Panc1 (cell line): ENCODE measurements around the gene ZNF45. TPM values are rescaled to one million over a fixed set of nuclear protein-coding genes. Genes with fewer than 3 reads are reported as not detected.
"Not testable (repeated sequence)": the region's sequence is repeated elsewhere in the genome, so short reads cannot be mapped to it uniquely, and the experiment has no call there.

ENCODE experiments used
- ATAC-seq: fragments of 200-7000 bp; cut with Tn5 transposase; 2 replicates; pipeline ENCODE4 v1.9.1; 2020; ENCODE audit warnings: mild to moderate bottlenecking, moderate library complexity
- BruUV-seq: library from RNA; stranded (reverse); fragments of 400-500 nt; replicated peaks from 2 replicates; lab custom pipeline; 2021; lab: Mats Ljungman, UMichigan
- CTCF ChIA-PET: fragments of 300-600 bp; sonication (Branson Sonifier 250); formaldehyde crosslinking; loops from one replicate; lab custom pipeline; 2022; ENCODE audit warnings: antibody characterized with exemption; lab: Charles Lee
- POLR2A ChIA-PET: fragments of 300-600 bp; sonication (Branson Sonifier 250); formaldehyde crosslinking; loops from one replicate; lab custom pipeline; 2022; ENCODE audit warnings: antibody characterized with exemption; lab: Charles Lee
- DNase-seq: peaks from one replicate; pipeline ENCODE4 v3.0.0-alpha.2; 2010; ENCODE audit warnings: low read depth, low spot score
- H3K27ac ChIP-seq: 2 replicates; pipeline ENCODE4 v1.5.1; 2011; ENCODE audit warnings: mild to moderate bottlenecking, low read length, inconsistent platforms
- H3K27me3 ChIP-seq: fragments of 200-500 bp; sonication (Bioruptor generic); 2 replicates; pipeline ENCODE4 v1.6.0; 2014; ENCODE audit warnings: low read length, inconsistent platforms; ENCODE audit not compliant: control insufficient read depth, insufficient read depth
- H3K36me3 ChIP-seq: fragments of 200-500 bp; sonication (Bioruptor generic); 2 replicates; pipeline ENCODE4 v1.5.1; 2014; ENCODE audit warnings: inconsistent platforms, mild to moderate bottlenecking, low read length, moderate library complexity; ENCODE audit not compliant: control insufficient read depth, insufficient read depth
- H3K4me1 ChIP-seq: 2 replicates; pipeline ENCODE4 v1.5.1; 2011; ENCODE audit warnings: inconsistent platforms, mild to moderate bottlenecking, low read length, moderate library complexity; ENCODE audit not compliant: control insufficient read depth, insufficient read depth
- H3K4me3 ChIP-seq, 2 experiments: 2 replicates each; pipeline ENCODE4 v1.5.1; 2011 to 2012; ENCODE audit warnings: low read depth in 2 of 2, low read length in 2 of 2, mild to moderate bottlenecking in 2 of 2, inconsistent platforms in 1 of 2, moderate library complexity in 1 of 2
- H3K9me3 ChIP-seq: fragments of 200-500 bp; sonication (Bioruptor generic); 2 replicates; pipeline ENCODE4 v1.5.1; 2014; ENCODE audit warnings: low read depth, mild to moderate bottlenecking, inconsistent platforms, low read length, moderate library complexity; ENCODE audit not compliant: control insufficient read depth, insufficient read depth
- POLR2AphosphoS5 ChIP-seq: IDR thresholded peaks from 2 replicates; pipeline ENCODE4 v1.6.1; 2012; ENCODE audit warnings: mild to moderate bottlenecking, low read depth, low read length, moderate library complexity
- SIN3A ChIP-seq: IDR thresholded peaks from 2 replicates; pipeline ENCODE4 v1.6.1; 2012; ENCODE audit warnings: low read depth, mild to moderate bottlenecking, low read length, moderate library complexity, borderline replicate concordance; ENCODE audit not compliant: insufficient read depth
- TCF7L2 ChIP-seq: IDR thresholded peaks from 2 replicates; pipeline ENCODE4 v1.6.1; 2011; ENCODE audit warnings: mild to moderate bottlenecking, low read depth, low read length, inconsistent platforms
- in situ Hi-C: cut with HindIII; loops from 2 replicates; pipeline ENCODE4 v1.10.0; 2016; ENCODE audit warnings: low sequenced_read_pairs, low pct_unique_long_range_greater_than_20kb
- intact Hi-C: fragments of 100-400 bp; cut with micrococcal nuclease; formaldehyde crosslinking; loops from one replicate; pipeline ENCODE4 v1.10.0; 2022; ENCODE audit not compliant: unreplicated experiment
- total RNA-seq: library from RNA; stranded (reverse); gene quantifications from one replicate; pipeline ENCODE4 v1.2.1, GENCODE V29; 2021; ENCODE audit not compliant: unreplicated experiment
- TF ChIP-seq, protein P1 (sequence below): fragments of 450-650 bp; IDR thresholded peaks from 2 replicates; pipeline ENCODE4 v1.5.1; 2017; ENCODE audit warnings: mild to moderate bottlenecking
- TF ChIP-seq, protein P2 (sequence below), 2 experiments: IDR thresholded peaks; 2 replicates each; pipeline ENCODE4 v1.6.1; 2011 to 2012; ENCODE audit warnings: low read depth in 2 of 2, control low read depth in 1 of 2, low read length in 1 of 2, mild to moderate bottlenecking in 1 of 2, moderate library complexity in 1 of 2; ENCODE audit not compliant: insufficient read depth in 1 of 2

Gene ZNF45
- total RNA-seq, 1 experiment from 2014 or later: 10.7 TPM

DNA sequence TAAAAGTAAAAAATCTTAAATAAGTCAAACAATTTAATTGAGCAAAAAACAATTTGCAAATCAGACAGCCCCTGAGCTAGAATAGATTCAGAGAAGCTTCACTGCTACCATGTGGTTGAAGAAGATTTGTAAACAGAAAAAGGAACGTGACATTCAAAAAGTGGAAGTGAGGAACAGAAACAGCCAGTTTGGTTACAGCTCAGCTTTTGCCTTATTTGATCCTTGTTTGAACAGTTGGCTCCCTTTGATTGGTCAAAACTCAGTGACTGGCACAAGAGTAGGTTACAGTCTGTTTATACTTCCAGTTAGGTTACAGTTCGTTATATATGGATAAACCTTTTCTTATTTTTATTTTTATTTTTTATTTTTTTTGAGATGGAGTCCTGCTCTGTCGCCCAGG lies 21.7 kb upstream of the ZNF45 start:
- H3K4me3 ChIP-seq: no peak overlapping the region
- DNase-seq (no peak), ATAC-seq (no peak)
- TF ChIP-seq, protein P1, sequence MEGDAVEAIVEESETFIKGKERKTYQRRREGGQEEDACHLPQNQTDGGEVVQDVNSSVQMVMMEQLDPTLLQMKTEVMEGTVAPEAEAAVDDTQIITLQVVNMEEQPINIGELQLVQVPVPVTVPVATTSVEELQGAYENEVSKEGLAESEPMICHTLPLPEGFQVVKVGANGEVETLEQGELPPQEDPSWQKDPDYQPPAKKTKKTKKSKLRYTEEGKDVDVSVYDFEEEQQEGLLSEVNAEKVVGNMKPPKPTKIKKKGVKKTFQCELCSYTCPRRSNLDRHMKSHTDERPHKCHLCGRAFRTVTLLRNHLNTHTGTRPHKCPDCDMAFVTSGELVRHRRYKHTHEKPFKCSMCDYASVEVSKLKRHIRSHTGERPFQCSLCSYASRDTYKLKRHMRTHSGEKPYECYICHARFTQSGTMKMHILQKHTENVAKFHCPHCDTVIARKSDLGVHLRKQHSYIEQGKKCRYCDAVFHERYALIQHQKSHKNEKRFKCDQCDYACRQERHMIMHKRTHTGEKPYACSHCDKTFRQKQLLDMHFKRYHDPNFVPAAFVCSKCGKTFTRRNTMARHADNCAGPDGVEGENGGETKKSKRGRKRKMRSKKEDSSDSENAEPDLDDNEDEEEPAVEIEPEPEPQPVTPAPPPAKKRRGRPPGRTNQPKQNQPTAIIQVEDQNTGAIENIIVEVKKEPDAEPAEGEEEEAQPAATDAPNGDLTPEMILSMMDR: no peak
- TF ChIP-seq POLR2AphosphoS5 (no peak), SIN3A (no peak), TCF7L2 (no peak)
- TF ChIP-seq, protein P2, sequence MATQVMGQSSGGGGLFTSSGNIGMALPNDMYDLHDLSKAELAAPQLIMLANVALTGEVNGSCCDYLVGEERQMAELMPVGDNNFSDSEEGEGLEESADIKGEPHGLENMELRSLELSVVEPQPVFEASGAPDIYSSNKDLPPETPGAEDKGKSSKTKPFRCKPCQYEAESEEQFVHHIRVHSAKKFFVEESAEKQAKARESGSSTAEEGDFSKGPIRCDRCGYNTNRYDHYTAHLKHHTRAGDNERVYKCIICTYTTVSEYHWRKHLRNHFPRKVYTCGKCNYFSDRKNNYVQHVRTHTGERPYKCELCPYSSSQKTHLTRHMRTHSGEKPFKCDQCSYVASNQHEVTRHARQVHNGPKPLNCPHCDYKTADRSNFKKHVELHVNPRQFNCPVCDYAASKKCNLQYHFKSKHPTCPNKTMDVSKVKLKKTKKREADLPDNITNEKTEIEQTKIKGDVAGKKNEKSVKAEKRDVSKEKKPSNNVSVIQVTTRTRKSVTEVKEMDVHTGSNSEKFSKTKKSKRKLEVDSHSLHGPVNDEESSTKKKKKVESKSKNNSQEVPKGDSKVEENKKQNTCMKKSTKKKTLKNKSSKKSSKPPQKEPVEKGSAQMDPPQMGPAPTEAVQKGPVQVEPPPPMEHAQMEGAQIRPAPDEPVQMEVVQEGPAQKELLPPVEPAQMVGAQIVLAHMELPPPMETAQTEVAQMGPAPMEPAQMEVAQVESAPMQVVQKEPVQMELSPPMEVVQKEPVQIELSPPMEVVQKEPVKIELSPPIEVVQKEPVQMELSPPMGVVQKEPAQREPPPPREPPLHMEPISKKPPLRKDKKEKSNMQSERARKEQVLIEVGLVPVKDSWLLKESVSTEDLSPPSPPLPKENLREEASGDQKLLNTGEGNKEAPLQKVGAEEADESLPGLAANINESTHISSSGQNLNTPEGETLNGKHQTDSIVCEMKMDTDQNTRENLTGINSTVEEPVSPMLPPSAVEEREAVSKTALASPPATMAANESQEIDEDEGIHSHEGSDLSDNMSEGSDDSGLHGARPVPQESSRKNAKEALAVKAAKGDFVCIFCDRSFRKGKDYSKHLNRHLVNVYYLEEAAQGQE (IDR thresholded peaks at IDR 0.05; ENCODE audit: insufficient read depth in 1 of 2, low read depth in 2 of 2, low read length in 1 of 2): no peak
- H3K27ac ChIP-seq: no peak overlapping the region
- no peaks in the 10 kb centered on the region for H3K4me1 ChIP-seq
- no peaks in the 10 kb centered on the region for H3K36me3 ChIP-seq
- POLR2A ChIA-PET: no interaction called here
- intact Hi-C loops: no loop called here
- no TSS peak for BruUV-seq
- no peaks in the 10 kb centered on the region for H3K27me3 ChIP-seq
- H3K9me3 ChIP-seq: peaks cover 7% of the 10 kb centered on the region; the same call in 1 of the 2 replicates
- CTCF ChIA-PET: no interaction called here
- in situ Hi-C loops: no loop called here

DNA sequence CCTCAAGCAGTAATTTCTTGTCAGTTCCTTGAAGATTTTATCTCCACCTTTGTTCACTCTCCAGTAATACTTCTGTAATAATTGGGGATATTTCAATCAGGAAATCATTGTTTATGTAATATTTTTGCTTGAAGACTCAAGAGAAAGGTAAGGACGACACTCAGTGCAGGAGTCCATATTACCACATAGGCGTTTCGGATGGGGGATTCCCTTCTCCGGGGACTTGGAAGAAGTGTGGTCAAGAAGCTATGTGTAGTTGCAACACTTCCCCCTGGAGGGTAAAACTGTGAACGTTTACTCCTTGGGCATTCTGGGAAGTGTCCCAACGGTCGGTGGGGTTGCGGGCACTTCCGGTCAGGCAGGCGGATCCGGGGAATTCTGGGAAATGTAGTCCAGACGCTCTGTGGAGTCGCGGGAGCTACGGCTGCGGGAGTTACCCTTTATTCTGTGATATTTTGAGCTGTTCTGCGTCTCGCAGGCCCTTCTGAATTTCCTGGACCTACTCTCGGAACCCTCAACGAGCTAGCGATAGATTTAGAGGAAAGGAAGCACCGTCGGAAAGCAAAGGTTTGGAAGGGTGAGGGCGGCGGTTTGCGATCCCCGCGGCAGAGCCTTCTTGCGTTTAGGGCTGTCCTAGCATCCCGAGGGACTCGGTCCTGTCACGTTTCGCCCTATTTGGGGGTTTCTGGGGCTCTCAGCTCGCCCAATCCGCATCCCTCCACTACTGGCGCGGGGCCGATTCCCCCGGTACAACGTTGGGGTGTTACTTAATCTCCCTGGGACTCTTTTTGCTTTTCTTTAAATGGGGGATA lies 16.0 kb upstream of the ZNF45 start, which contains the start of gene ZNF221:
Gene ZNF221, plus strand, starts transcription at position 395 of the 812 bp plus-strand sequence. CDS start 11,499 bp downstream, outside the sequence.
- H3K36me3 ChIP-seq: no peaks in the 10 kb centered on the region
- intact Hi-C loops: no loop called here
- DNase-seq (peak; percentile 81), ATAC-seq (peak; percentile 100)
- H3K27ac ChIP-seq: peak within 1 kb of the TSS; percentile 91
- no peaks in the 10 kb centered on the region for H3K27me3 ChIP-seq
- H3K4me3 ChIP-seq: peak within 1 kb of the TSS; percentile 68 to 79
- TSS peak; percentile 90 for BruUV-seq
- no peaks in the 10 kb centered on the region for H3K4me1 ChIP-seq
- TF ChIP-seq POLR2AphosphoS5: no peak
- TF ChIP-seq, protein P1: peak; percentile 50
- ChIA-PET POLR2A (interaction anchor here (0.6 kb wide), 1 partner anchor 51 kb away, joined by 8 read pairs; no protein-coding TSS in a partner anchor), CTCF (interaction anchor here (0.8 kb wide), 1 partner anchor 258 kb away, joined by 3 read pairs; no protein-coding TSS in a partner anchor)
- in situ Hi-C loops: no loop called here
- peaks cover 14% of the 10 kb centered on the region; the same call in 1 of the 2 replicates for H3K9me3 ChIP-seq

DNA sequence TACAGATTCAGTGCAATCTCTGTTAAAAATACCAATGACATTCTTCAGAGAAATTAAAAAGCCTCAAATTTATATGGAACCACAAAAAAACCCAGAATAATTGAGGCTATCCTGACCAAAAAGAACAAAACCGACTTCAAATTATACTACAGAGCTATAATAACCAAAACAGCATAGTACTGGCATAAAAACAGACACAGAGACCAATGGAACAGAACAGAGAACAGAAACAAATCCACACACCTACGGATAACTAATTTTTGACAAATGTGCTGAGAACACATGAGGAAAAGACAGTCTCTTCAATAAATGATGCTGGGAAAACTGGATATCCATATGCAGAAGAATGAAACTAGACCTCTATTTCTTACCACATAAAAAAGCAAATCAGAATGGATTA lies 14.7 kb upstream of the ZNF45 start:
- BruUV-seq: not testable (repeated sequence)

DNA sequence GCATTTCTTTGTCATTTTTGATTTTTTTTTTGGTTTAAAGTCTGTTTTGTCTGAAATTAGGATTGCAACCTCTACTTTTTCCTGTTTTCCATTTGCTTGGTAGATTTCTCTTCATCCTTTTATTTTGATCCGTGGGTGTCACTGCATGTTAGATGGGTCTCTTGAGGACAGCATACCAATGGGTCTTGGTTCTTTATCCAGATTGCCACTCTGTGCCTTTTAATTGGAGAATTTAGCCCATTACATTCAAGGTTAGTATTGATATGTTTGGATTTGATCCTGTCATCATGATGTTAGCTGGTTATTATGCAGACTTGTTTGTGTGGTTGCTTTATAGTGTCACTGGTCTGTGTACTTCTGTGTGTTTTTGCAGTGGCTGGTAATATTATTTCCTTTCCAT lies 12.3 kb upstream of the ZNF45 start:
- in situ Hi-C loops, H3K4me1 ChIP-seq, CTCF ChIA-PET: not testable (repeated sequence)

More for the DNA sequence above, 14.7 kb upstream of the ZNF45 start:
- POLR2A ChIA-PET, intact Hi-C loops, H3K4me1 ChIP-seq, H3K4me3 ChIP-seq, H3K27me3 ChIP-seq, H3K27ac ChIP-seq, ATAC-seq, DNase-seq, in situ Hi-C loops, H3K36me3 ChIP-seq: not testable (repeated sequence)
- H3K9me3 ChIP-seq: peaks cover 14% of the 10 kb centered on the region; the same call in 1 of the 2 replicates
- CTCF ChIA-PET: interaction anchor here (0.7 kb wide), 1 partner anchor 14 kb away, joined by 5 read pairs; the partner anchor contains the start of gene ZNF45

More for the DNA sequence above, 12.3 kb upstream of the ZNF45 start:
- POLR2A ChIA-PET, DNase-seq, H3K27me3 ChIP-seq, H3K4me3 ChIP-seq, intact Hi-C loops, H3K36me3 ChIP-seq, H3K27ac ChIP-seq, ATAC-seq, BruUV-seq: not testable (repeated sequence)
- peaks cover 13% of the 10 kb centered on the region; the same call in 1 of the 2 replicates for H3K9me3 ChIP-seq
